Stomach (tissue), 4 donors: ENCODE results near the gene MTF1.

Source experiments
- EP300 ChIP-seq: sonication (generic); formaldehyde crosslinking; IDR thresholded peaks from one replicate; pipeline ENCODE4 v1.6.1; 2017; ENCODE audit warnings: antibody characterized with exemption
- POLR2A ChIP-seq, 4 donors: fragments of 450-650 bp; IDR thresholded peaks; one replicate each; pipeline ENCODE4 v1.6.1; 2016; ENCODE audit warnings: antibody characterized with exemption in 4 of 4, control low read depth in 2 of 4, mild to moderate bottlenecking in 1 of 4, moderate library complexity in 1 of 4
- POLR2AphosphoS5 ChIP-seq, 3 donors: sonication (generic); formaldehyde crosslinking; IDR thresholded peaks; one replicate each; pipeline ENCODE4 v1.6.1; 2016; ENCODE audit warnings: antibody characterized with exemption in 3 of 3
- TF ChIP-seq, protein P1 (sequence below), 7 experiments: fragments of 450-650 bp in 4 of 7; fragments of 200-600 bp in 3 of 7; sonication (generic) in 3 of 7; IDR thresholded peaks; one replicate each; pipeline ENCODE4 v1.5.1; 2016 to 2019; ENCODE audit warnings: antibody characterized with exemption in 7 of 7, control low read depth in 2 of 7, mild to moderate bottlenecking in 1 of 7

DNA sequence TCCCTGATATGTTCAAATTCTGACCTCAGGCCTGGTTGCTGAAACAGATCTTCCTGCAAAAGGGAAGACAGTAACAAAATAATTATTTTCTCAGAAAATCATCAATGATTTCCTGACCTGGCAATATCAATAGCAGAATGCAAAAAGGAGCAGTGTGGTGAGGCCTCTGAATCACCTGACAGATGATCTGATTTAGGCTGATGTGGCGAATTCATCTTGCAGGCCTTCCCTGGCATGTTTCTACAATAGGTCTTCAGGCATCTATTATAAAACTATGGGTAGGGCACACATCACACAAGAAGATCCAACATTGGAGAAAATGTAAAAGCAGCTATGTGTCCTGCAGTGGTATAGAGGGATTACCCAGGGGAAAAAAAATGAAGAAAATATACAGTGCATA is 7.1 kb upstream of the MTF1 start:
- TF ChIP-seq EP300 (no peak), POLR2AphosphoS5 (IDR thresholded peaks at IDR 0.05) (no peak), POLR2A (IDR thresholded peaks at IDR 0.05) (no peak)
- TF ChIP-seq, protein P1, sequence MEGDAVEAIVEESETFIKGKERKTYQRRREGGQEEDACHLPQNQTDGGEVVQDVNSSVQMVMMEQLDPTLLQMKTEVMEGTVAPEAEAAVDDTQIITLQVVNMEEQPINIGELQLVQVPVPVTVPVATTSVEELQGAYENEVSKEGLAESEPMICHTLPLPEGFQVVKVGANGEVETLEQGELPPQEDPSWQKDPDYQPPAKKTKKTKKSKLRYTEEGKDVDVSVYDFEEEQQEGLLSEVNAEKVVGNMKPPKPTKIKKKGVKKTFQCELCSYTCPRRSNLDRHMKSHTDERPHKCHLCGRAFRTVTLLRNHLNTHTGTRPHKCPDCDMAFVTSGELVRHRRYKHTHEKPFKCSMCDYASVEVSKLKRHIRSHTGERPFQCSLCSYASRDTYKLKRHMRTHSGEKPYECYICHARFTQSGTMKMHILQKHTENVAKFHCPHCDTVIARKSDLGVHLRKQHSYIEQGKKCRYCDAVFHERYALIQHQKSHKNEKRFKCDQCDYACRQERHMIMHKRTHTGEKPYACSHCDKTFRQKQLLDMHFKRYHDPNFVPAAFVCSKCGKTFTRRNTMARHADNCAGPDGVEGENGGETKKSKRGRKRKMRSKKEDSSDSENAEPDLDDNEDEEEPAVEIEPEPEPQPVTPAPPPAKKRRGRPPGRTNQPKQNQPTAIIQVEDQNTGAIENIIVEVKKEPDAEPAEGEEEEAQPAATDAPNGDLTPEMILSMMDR (IDR thresholded peaks at IDR 0.05), result no peak
